ENCODE measurements around the gene ELF4. TPM values are rescaled to one million over a fixed set of nuclear protein-coding genes. Genes with fewer than 3 reads are reported as not detected.
"Not testable (repeated sequence)": the region's sequence is repeated elsewhere in the genome, so short reads cannot be mapped to it uniquely, and the experiment has no call there.

The ELF4 gene
- total and polyA plus RNA-seq, 2 donors (not counting 1 experiment from before 2014, with no cell fraction given), result 9.9 to 13.7 TPM

DNA sequence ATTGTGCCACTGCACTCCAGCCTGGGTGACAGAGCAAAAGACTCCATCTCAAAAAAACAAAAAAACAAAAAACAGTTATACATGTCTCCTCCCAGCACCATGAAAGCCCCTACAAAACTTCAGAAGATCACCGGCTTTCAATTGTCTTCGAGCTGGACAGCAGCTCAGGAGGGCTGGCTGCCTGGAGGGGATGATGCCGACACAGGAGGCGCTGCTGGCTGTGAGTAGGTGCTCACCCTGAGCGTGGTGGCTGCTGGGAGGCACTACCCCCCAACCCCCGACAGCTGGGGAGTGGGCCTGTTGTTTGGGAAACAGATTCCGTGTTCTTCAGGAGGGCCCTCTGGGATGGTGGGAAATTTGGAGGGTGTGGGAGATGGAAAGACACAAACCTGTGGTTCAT lies 6.9 kb upstream of the ELF4 start:
- H3K36me3 ChIP-seq (ENCODE audit: control insufficient read depth, insufficient read depth, low read length), result no peaks in the 10 kb centered on the region
- peaks cover 9% of the 10 kb centered on the region for H3K4me1 ChIP-seq (ENCODE audit: control insufficient read depth, extremely low read depth, insufficient read depth, low read length)
- H3K27ac ChIP-seq (ENCODE audit: insufficient read depth, low read length), result no peak overlapping the region
- TF ChIP-seq EZH2 (IDR thresholded peaks at IDR 0.05; ENCODE audit: low read length, missing control alignments), result no peak
- TF ChIP-seq, protein P1, sequence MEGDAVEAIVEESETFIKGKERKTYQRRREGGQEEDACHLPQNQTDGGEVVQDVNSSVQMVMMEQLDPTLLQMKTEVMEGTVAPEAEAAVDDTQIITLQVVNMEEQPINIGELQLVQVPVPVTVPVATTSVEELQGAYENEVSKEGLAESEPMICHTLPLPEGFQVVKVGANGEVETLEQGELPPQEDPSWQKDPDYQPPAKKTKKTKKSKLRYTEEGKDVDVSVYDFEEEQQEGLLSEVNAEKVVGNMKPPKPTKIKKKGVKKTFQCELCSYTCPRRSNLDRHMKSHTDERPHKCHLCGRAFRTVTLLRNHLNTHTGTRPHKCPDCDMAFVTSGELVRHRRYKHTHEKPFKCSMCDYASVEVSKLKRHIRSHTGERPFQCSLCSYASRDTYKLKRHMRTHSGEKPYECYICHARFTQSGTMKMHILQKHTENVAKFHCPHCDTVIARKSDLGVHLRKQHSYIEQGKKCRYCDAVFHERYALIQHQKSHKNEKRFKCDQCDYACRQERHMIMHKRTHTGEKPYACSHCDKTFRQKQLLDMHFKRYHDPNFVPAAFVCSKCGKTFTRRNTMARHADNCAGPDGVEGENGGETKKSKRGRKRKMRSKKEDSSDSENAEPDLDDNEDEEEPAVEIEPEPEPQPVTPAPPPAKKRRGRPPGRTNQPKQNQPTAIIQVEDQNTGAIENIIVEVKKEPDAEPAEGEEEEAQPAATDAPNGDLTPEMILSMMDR (conservative IDR thresholded peaks at IDR 0.05 in 1 of 2, IDR thresholded peaks at IDR 0.05 in 1 of 2; ENCODE audit: low read depth in 1 of 2, low read length in 2 of 2), result no peak
- DNase-seq (ENCODE audit: low read depth in 2 of 2), result no peak
- no peak overlapping the region for H2AFZ ChIP-seq (ENCODE audit: low read length)
- no peaks in the 10 kb centered on the region for H3K79me2 ChIP-seq (ENCODE audit: control insufficient read depth, insufficient read depth, low read length)
- no peaks in the 10 kb centered on the region for H3K27me3 ChIP-seq (ENCODE audit: control insufficient read depth, insufficient read depth, low read length)
- no peaks in the 10 kb centered on the region for H4K20me1 ChIP-seq (ENCODE audit: control insufficient read depth, extremely low read depth, insufficient read depth, low read length)
- no peak overlapping the region for H3K9ac ChIP-seq (ENCODE audit: insufficient read depth, low read length)
- H3K9me3 ChIP-seq (ENCODE audit: control insufficient read depth, insufficient read depth, low read depth, low read length), result no peaks in the 10 kb centered on the region
- H3K4me2 ChIP-seq (ENCODE audit: extremely low read depth, insufficient read depth, low read length), result no peak overlapping the region
- no peak overlapping the region for H3K4me3 ChIP-seq (replicated peaks in 1 of 4; ENCODE audit: control extremely low read depth in 1 of 4, insufficient read depth in 1 of 4, low read depth in 3 of 4, low read length in 4 of 4)

DNA sequence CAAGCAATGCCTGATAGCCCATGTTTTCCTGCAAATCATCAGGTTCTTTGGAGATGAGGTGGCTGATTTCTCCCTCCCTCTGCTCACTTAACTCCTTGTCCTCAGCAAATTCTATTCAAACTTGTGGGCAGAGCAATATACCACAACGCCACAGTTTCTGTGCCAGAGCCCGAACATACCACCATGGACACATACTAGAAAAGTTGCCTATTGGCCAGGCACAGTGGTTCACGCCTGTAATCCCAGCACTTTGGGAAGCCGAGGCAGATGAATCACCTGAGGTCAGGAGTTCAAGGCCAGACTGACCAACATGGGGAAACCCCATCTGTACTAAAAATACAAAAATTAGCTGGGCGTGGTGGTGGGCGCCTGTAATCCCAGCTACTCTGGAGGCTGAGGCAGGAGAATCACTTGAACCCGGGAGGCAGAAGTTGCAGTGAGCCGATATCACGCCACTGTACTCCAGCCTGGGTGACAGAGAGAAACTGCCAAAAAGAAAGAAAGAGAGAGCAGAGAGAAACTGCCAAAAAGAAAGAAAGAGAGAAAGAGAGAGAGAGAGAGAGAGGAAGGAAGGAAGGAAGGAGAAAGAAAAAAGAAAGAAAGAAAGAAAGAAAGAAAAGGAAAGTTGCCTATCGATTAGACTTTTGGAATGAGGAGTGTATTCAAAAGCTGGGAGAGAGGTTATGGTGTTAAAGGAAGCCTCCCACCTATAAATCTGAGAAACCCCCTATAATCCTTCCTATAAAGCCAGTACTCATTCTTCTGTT lies 5.0 kb upstream of the ELF4 start:
- not testable (repeated sequence) for H3K4me1 ChIP-seq (ENCODE audit: control insufficient read depth, extremely low read depth, insufficient read depth, low read length); H3K9me3 ChIP-seq (ENCODE audit: control insufficient read depth, insufficient read depth, low read depth, low read length); H4K20me1 ChIP-seq (ENCODE audit: control insufficient read depth, extremely low read depth, insufficient read depth, low read length); H3K27me3 ChIP-seq (ENCODE audit: control insufficient read depth, insufficient read depth, low read length); H3K36me3 ChIP-seq (ENCODE audit: control insufficient read depth, insufficient read depth, low read length); H3K79me2 ChIP-seq (ENCODE audit: control insufficient read depth, insufficient read depth, low read length); H3K9ac ChIP-seq (ENCODE audit: insufficient read depth, low read length); H3K4me3 ChIP-seq (replicated peaks in 1 of 4; ENCODE audit: control extremely low read depth in 1 of 4, insufficient read depth in 1 of 4, low read depth in 3 of 4, low read length in 4 of 4); H3K27ac ChIP-seq (ENCODE audit: insufficient read depth, low read length); H3K4me2 ChIP-seq (ENCODE audit: extremely low read depth, insufficient read depth, low read length); H2AFZ ChIP-seq (ENCODE audit: low read length)
- DNase-seq (ENCODE audit: low read depth in 2 of 2), result peak; percentile 24 to 94

DNA sequence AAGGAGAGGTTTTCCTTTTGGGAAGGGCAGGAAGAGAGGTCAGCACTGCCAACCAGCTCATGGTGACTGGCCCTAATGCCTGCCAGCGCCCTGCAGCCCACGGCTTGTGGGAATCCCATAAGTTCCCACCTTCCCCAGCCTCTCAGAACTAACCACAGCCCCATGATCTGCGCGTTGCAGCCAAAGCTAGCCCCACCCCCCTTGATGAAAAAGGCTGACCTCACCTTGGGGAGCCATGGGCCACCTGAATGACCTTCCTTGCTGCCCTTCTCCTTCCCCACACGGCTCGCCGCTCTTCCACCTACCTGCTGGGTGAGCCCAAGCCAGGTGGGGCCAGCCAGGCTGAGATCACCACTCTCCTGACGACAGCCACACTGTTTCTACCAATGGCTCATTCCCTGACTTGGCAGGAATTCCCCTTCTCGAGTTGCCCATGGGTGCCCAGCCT lies 3.9 kb upstream of the ELF4 start:
- peak in 1 of 2 donors; percentile 48 for DNase-seq (ENCODE audit: low read depth in 2 of 2)
- H3K9me3 ChIP-seq (ENCODE audit: control insufficient read depth, insufficient read depth, low read depth, low read length), result no peaks in the 10 kb centered on the region
- H3K27me3 ChIP-seq (ENCODE audit: control insufficient read depth, insufficient read depth, low read length), result no peaks in the 10 kb centered on the region
- no peaks in the 10 kb centered on the region for H3K36me3 ChIP-seq (ENCODE audit: control insufficient read depth, insufficient read depth, low read length)
- peaks cover 6% of the 10 kb centered on the region for H3K4me1 ChIP-seq (ENCODE audit: control insufficient read depth, extremely low read depth, insufficient read depth, low read length)
- no peak overlapping the region for H3K4me3 ChIP-seq (replicated peaks in 1 of 4; ENCODE audit: control extremely low read depth in 1 of 4, insufficient read depth in 1 of 4, low read depth in 3 of 4, low read length in 4 of 4)
- TF ChIP-seq, protein P1 (conservative IDR thresholded peaks at IDR 0.05 in 1 of 2, IDR thresholded peaks at IDR 0.05 in 1 of 2; ENCODE audit: low read depth in 1 of 2, low read length in 2 of 2), result no peak
- no peak for TF ChIP-seq EZH2 (IDR thresholded peaks at IDR 0.05; ENCODE audit: low read length, missing control alignments)
- H3K79me2 ChIP-seq (ENCODE audit: control insufficient read depth, insufficient read depth, low read length), result peaks cover 6% of the 10 kb centered on the region
- H3K4me2 ChIP-seq (ENCODE audit: extremely low read depth, insufficient read depth, low read length), result no peak overlapping the region
- no peaks in the 10 kb centered on the region for H4K20me1 ChIP-seq (ENCODE audit: control insufficient read depth, extremely low read depth, insufficient read depth, low read length)
- no peak overlapping the region for H3K27ac ChIP-seq (ENCODE audit: insufficient read depth, low read length)
- H2AFZ ChIP-seq (ENCODE audit: low read length), result no peak overlapping the region
- no peak overlapping the region for H3K9ac ChIP-seq (ENCODE audit: insufficient read depth, low read length)
